ENCODE data around the gene POLR1B. TPM values are rescaled to one million over a fixed set of nuclear protein-coding genes. Genes with fewer than 3 reads are reported as not detected.
"Not testable (repeated sequence)": the region's sequence is repeated elsewhere in the genome, so short reads cannot be mapped to it uniquely, and the experiment has no call there.

The POLR1B gene
- total RNA-seq, 1 experiment from 2014 or later, result 36.9 TPM

- Mint-ChIP-seq H3K4me3 (ENCODE audit: low read depth, unreplicated experiment) (no peak overlapping the region), H3K36me3 (ENCODE audit: insufficient read depth, unreplicated experiment) (no peaks in the 10 kb centered on the region), H3K27ac (ENCODE audit: unreplicated experiment) (no peak overlapping the region), H3K27me3 (ENCODE audit: unreplicated experiment) (peaks cover 20% of the 10 kb centered on the region), H3K4me1 (ENCODE audit: low read depth, unreplicated experiment) (peaks cover 8% of the 10 kb centered on the region), H3K9me3 (ENCODE audit: low read depth, unreplicated experiment) (no peaks in the 10 kb centered on the region)
- CTCF ChIA-PET, result no interaction called here
- no peak for DNase-seq
- BruUV-seq (replicated peaks), result no TSS peak
- no peak for TF ChIP-seq CTCF (IDR thresholded peaks at IDR 0.05; ENCODE audit: unreplicated experiment)
- intact Hi-C loops (cut with micrococcal nuclease; ENCODE audit: unreplicated experiment), result no loop called here
Observed at GRCh38 chr2:112607680-112608438, 65.6 kb downstream of the POLR1B start.

- CTCF ChIA-PET; H3K27ac Mint-ChIP-seq (ENCODE audit: unreplicated experiment); DNase-seq; H3K4me3 Mint-ChIP-seq (ENCODE audit: low read depth, unreplicated experiment); intact Hi-C loops (cut with micrococcal nuclease; ENCODE audit: unreplicated experiment); H3K9me3 Mint-ChIP-seq (ENCODE audit: low read depth, unreplicated experiment); H3K4me1 Mint-ChIP-seq (ENCODE audit: low read depth, unreplicated experiment); H3K36me3 Mint-ChIP-seq (ENCODE audit: insufficient read depth, unreplicated experiment); BruUV-seq (replicated peaks): not testable (repeated sequence)
- H3K27me3 Mint-ChIP-seq (ENCODE audit: unreplicated experiment), result peaks cover 35% of the 10 kb centered on the region
Observed at GRCh38 chr2:112609320-112609719, 67.1 kb downstream of the POLR1B start.

GRCh38 chr2:112612283-112612682 is 70.0 kb downstream of the POLR1B start:
- BruUV-seq (replicated peaks); H3K9me3 Mint-ChIP-seq (ENCODE audit: low read depth, unreplicated experiment); H3K4me3 Mint-ChIP-seq (ENCODE audit: low read depth, unreplicated experiment); DNase-seq; H3K4me1 Mint-ChIP-seq (ENCODE audit: low read depth, unreplicated experiment); H3K36me3 Mint-ChIP-seq (ENCODE audit: insufficient read depth, unreplicated experiment); H3K27ac Mint-ChIP-seq (ENCODE audit: unreplicated experiment); CTCF ChIA-PET; intact Hi-C loops (cut with micrococcal nuclease; ENCODE audit: unreplicated experiment): not testable (repeated sequence)
- H3K27me3 Mint-ChIP-seq (ENCODE audit: unreplicated experiment), result peaks cover 35% of the 10 kb centered on the region

- DNase-seq, result no peak
- Mint-ChIP-seq H3K9me3 (ENCODE audit: low read depth, unreplicated experiment) (no peaks in the 10 kb centered on the region), H3K27ac (ENCODE audit: unreplicated experiment) (no peak overlapping the region), H3K4me3 (ENCODE audit: low read depth, unreplicated experiment) (no peak overlapping the region), H3K4me1 (ENCODE audit: low read depth, unreplicated experiment) (peaks cover 10% of the 10 kb centered on the region), H3K27me3 (ENCODE audit: unreplicated experiment) (peaks cover 35% of the 10 kb centered on the region), H3K36me3 (ENCODE audit: insufficient read depth, unreplicated experiment) (no peaks in the 10 kb centered on the region)
- CTCF ChIA-PET, result no interaction called here
- intact Hi-C loops (cut with micrococcal nuclease; ENCODE audit: unreplicated experiment), result no loop called here
- no peak for TF ChIP-seq CTCF (IDR thresholded peaks at IDR 0.05; ENCODE audit: unreplicated experiment)
- no TSS peak for BruUV-seq (replicated peaks)
Observed at GRCh38 chr2:112614201-112614840, 72.1 kb downstream of the POLR1B start.

GRCh38 chr2:112615051-112615450 is 72.8 kb downstream of the POLR1B start:
- H3K36me3 Mint-ChIP-seq (ENCODE audit: insufficient read depth, unreplicated experiment), result no peaks in the 10 kb centered on the region
- peaks cover 35% of the 10 kb centered on the region for H3K27me3 Mint-ChIP-seq (ENCODE audit: unreplicated experiment)
- H3K27ac Mint-ChIP-seq (ENCODE audit: unreplicated experiment), result no peak overlapping the region
- no peak for TF ChIP-seq CTCF (IDR thresholded peaks at IDR 0.05; ENCODE audit: unreplicated experiment)
- H3K9me3 Mint-ChIP-seq (ENCODE audit: low read depth, unreplicated experiment), result no peaks in the 10 kb centered on the region
- H3K4me1 Mint-ChIP-seq (ENCODE audit: low read depth, unreplicated experiment), result peaks cover 10% of the 10 kb centered on the region
- no peak overlapping the region for H3K4me3 Mint-ChIP-seq (ENCODE audit: low read depth, unreplicated experiment)
- intact Hi-C loops (cut with micrococcal nuclease; ENCODE audit: unreplicated experiment), result no loop called here
- BruUV-seq (replicated peaks), result no TSS peak
- CTCF ChIA-PET, result no interaction called here
- no peak for DNase-seq

- BruUV-seq (replicated peaks), result not testable (repeated sequence)
Observed at GRCh38 chr2:112615798-112616197, 73.5 kb downstream of the POLR1B start.

More at GRCh38 chr2:112615798-112616197, 73.5 kb downstream of the POLR1B start:
- H3K27ac Mint-ChIP-seq (ENCODE audit: unreplicated experiment); intact Hi-C loops (cut with micrococcal nuclease; ENCODE audit: unreplicated experiment); DNase-seq; H3K4me1 Mint-ChIP-seq (ENCODE audit: low read depth, unreplicated experiment); H3K36me3 Mint-ChIP-seq (ENCODE audit: insufficient read depth, unreplicated experiment); H3K4me3 Mint-ChIP-seq (ENCODE audit: low read depth, unreplicated experiment); H3K9me3 Mint-ChIP-seq (ENCODE audit: low read depth, unreplicated experiment): not testable (repeated sequence)
- peaks cover 35% of the 10 kb centered on the region for H3K27me3 Mint-ChIP-seq (ENCODE audit: unreplicated experiment)
- CTCF ChIA-PET, result interaction anchor here (0.7 kb wide), 1 partner anchor 729 kb away, joined by 3 read pairs; no protein-coding TSS in a partner anchor
